ENCODE data around the gene STX8.

STX8 gene

DNA sequence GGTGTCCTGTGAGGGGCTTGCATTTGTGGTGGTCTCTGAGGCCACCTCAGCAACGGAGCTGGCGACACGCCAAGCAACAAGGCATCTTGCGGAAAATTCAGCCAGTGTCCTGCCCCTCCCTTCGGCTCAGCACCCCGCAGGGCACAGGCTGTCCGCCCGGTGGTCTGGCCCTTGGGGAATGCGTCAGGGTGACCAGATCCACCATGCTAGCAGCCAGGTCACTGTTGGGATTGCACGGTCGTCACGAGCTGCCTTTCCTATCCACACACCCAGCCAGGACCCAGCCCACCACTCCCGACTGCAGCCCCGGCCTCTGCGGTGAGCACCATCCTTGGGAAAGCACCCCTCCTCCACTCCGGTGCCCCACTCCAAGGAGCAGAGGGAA is 333.1 kb downstream of the STX8 start:
- ChIA-PET POLR2A (ENCODE audit: low non-redundant PET) (no interaction called here), CTCF (interaction anchor here (0.7 kb wide), 2 partner anchors 20 to 96 kb away, joined by 3 to 5 read pairs; no protein-coding TSS in a partner anchor)
- no peak for DNase-seq (ENCODE audit: low spot score)
- TF ChIP-seq, protein P1, sequence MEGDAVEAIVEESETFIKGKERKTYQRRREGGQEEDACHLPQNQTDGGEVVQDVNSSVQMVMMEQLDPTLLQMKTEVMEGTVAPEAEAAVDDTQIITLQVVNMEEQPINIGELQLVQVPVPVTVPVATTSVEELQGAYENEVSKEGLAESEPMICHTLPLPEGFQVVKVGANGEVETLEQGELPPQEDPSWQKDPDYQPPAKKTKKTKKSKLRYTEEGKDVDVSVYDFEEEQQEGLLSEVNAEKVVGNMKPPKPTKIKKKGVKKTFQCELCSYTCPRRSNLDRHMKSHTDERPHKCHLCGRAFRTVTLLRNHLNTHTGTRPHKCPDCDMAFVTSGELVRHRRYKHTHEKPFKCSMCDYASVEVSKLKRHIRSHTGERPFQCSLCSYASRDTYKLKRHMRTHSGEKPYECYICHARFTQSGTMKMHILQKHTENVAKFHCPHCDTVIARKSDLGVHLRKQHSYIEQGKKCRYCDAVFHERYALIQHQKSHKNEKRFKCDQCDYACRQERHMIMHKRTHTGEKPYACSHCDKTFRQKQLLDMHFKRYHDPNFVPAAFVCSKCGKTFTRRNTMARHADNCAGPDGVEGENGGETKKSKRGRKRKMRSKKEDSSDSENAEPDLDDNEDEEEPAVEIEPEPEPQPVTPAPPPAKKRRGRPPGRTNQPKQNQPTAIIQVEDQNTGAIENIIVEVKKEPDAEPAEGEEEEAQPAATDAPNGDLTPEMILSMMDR (conservative IDR thresholded peaks at IDR 0.05; ENCODE audit: low read depth) = no peak
- H3K27ac ChIP-seq = no peak overlapping the region

DNA sequence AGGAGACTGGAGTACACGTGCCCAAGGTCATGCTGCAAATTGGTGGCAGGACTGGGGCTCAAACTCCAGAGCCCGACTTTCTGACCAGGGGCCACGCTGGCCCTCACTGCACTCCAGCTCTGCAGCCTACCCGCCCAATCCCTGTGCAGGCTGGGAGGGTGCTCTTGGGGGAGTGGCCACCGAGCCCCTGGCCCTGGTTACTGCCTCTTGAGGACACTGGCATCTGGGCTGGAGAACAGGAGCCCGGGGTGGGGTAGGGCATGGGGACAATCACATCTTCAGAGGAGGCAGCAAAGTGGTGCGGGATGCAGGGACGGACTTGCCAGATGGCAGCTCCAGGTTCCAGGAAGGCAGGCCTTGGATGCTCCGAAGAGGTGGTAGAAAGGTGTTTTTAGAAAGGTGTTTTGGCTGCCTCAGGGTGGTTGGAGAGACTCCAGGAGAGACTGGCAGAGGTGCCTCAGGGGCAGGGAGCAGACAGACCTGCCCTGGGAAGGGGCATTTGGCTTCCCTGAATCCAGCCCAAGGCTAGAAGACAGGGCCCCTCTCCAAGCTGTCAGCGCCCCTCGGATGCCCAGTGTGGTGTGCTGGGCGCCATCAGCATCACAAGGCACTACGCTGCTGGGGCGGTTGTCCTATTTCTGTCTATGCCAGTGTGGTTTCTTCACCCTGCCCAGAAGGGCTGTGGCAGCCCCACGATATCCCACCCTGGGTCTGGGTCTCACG is 333.7 kb downstream of the STX8 start:
- POLR2A ChIA-PET (ENCODE audit: low non-redundant PET) = no interaction called here
- CTCF ChIA-PET = interaction anchor here (0.7 kb wide), 2 partner anchors 20 to 97 kb away, joined by 3 to 5 read pairs; no protein-coding TSS in a partner anchor
- TF ChIP-seq, protein P1 (conservative IDR thresholded peaks at IDR 0.05; ENCODE audit: low read depth) = no peak
- peak overlapping the region; percentile 30 for H3K27ac ChIP-seq
- DNase-seq (ENCODE audit: low spot score) = no peak

DNA sequence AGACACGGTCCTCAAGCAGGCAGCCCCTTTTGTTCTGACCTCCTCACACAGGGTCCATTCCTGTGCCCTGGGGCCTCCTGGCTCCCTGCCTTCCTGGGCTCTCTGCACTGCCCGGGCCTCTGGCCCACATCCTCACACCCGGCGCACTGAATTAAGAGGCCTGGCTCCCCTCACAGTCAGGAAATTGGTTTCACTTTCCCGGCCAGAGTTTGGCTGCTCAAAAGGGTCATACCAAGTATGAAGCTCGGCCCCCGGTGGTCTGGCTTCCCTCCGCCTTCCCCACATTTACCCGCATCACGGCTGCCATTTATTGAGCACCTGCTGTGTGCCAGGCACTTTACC is 334.3 kb downstream of the STX8 start:
- DNase-seq (ENCODE audit: low spot score) = no peak
- H3K27ac ChIP-seq = peak overlapping the region; percentile 30
- ChIA-PET CTCF (no interaction called here), POLR2A (ENCODE audit: low non-redundant PET) (no interaction called here)
- TF ChIP-seq, protein P1 (conservative IDR thresholded peaks at IDR 0.05; ENCODE audit: low read depth) = no peak

DNA sequence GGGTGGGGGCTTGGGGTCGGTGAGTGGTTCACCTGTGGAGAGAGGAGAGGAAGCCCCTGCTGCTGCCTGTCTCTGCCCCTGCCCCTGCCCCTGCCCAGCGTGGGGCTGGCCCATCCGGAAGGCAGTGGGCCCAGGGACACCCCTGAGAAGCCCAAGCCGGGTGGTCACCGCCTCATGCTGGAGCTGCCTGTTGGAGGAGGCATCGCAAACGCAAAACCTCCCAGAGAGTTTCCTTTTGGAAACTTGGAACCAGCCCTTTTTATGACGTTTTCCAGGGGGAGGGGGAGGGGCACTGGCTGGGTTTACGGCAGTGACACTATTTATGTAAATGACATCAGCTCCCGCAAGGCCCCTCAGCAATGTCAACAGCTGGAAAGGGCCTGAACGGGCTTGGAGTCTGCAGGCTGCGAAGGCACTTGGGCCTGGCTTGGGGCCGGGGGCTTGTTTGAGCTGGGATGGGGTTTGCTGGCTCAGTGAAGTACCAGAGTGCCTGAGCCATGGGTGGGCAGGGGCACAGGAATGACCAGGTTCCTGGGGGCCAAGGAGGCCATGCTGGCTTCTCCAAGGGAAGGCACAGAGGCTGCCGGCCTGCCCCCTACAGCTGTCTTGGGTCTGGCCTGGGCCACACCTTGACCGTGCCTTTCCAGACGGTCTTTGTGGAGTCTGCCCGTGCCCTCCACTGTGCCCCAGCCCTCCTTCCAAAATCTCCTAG is 334.8 kb downstream of the STX8 start:
- POLR2A ChIA-PET (ENCODE audit: low non-redundant PET) = no interaction called here
- CTCF ChIA-PET = no interaction called here

DNA sequence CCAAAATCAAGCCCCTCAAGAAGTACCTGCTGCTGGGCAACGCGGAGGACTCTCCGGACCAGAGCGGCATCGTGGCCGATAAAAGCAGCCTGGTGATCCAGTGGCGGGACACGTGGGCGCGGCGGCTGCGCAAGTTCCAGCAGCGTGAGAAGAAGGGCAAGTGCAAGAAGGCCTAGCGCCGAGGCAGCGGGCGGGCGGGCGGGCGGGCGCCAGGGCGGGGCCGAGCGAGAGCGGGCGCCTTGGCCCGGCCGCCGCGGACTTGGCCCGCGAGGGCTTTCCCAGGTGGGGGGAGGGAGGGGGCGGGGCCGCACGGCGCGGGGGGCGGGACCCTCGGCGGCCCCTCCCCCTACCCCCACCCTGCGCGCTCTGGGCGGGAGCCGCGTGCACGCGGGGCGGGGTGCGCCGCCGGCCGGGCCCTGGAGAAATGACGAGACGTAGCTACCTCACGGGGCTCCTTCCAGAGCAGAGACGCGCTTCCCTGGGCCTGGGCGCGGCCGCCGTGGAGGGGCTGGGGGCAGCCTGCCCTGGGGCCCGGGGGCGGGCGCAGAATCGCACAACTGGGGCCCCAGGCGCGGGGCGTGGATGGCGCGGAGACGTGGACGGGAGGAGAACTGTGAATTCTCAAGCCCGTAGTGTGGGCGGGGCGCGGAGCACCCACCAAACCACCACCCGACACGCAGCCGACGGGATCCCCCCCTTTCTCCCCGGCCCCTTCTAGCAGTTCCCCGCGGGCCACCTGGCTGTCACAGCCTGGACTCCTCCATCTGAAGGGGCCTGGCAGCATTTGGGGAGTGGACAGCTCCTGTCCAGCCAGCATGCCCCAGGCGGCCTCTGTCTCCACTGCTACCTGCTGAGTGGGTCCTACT is 335.6 kb downstream of the STX8 start:
- DNase-seq (ENCODE audit: low spot score) = peak; percentile 82
- peak overlapping the region; percentile 18; the same call in 1 of the 2 replicates for H3K27ac ChIP-seq
- POLR2A ChIA-PET (ENCODE audit: low non-redundant PET) = no interaction called here
- TF ChIP-seq, protein P1 (conservative IDR thresholded peaks at IDR 0.05; ENCODE audit: low read depth) = no peak
- CTCF ChIA-PET = no interaction called here

More for the DNA sequence above, 334.8 kb downstream of the STX8 start:
- DNase-seq (ENCODE audit: low spot score) = no peak
- peak overlapping the region; percentile 30 for H3K27ac ChIP-seq
- TF ChIP-seq, protein P1 (conservative IDR thresholded peaks at IDR 0.05; ENCODE audit: low read depth) = no peak

DNA sequence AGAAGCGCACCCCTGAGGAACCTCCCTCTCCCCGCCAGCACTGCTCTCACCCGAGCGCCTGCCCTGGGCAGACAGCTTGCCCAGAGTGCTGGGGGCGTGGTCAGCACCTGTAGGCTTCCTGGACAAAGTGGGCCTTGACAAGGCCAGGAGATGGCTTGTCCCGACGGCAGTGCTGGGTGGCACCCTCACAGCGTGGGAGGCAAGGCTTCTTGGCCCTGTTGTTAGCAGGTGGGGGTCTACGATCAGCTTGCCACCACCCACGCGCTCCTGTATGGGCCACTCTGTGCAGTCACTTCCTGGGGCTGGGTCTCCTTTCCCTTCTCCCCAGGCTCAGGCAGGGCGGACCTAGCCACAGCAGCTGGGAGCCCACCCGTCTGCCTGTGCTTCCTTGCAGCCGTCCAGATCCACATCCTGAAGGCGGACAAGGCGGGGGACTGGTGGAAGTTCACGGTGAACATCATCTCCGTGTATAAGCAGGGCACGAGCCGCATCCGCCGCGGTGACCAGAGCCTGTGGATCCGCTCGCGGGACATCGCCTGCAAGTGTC is 336.3 kb downstream of the STX8 start:
- ChIA-PET POLR2A (ENCODE audit: low non-redundant PET) (no interaction called here), CTCF (no interaction called here)
- no peak for DNase-seq (ENCODE audit: low spot score)
- TF ChIP-seq, protein P1 (conservative IDR thresholded peaks at IDR 0.05; ENCODE audit: low read depth) = no peak
- no peak overlapping the region for H3K27ac ChIP-seq
